ENCODE results near the gene TSNAXIP1. TPM values are rescaled to one million over a fixed set of nuclear protein-coding genes. Genes with fewer than 3 reads are reported as not detected.

The TSNAXIP1 gene
- total and polyA plus RNA-seq, 9 of the 15 experiments (the other 6 are each of a cell fraction or from before 2014, with no cell fraction given), result 0.03 to 0.24 (median 0.11) TPM; not detected in 4

DNA sequence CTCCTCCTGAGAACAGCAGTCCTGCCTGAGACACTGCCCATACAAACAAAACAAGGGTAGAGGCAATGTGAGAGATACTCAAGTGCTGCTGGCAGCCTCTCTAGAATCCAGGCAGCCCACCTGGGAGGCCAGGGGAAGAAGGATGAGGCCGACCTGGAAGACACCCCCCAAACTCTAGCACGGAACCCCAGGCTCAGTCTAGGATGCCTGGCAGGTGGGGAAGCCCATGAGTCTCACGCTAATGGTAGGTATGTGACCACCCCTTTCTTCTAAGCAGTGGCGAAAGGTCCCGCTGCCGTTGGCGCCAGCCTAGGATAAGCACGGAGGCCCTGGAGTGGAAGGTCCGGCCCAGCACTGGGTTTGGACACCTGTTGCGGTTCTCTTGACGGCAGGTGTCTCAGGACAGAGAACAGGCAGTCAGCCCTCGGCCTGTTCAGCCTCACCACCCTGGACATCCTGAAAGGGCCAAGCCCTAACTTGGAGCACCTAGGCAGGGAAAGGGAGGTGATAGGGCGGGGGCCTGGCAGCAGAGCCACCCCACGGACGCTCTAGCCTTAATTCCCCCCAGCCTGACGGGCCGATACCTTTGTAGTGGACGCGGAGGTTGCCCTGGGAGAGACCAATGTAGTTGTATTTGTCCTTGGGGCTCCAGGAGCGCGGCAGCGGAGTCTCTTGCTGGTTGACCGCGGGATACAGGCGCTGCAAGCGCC, 816 bp upstream of the TSNAXIP1 start (continued):
- TF ChIP-seq, protein P1, sequence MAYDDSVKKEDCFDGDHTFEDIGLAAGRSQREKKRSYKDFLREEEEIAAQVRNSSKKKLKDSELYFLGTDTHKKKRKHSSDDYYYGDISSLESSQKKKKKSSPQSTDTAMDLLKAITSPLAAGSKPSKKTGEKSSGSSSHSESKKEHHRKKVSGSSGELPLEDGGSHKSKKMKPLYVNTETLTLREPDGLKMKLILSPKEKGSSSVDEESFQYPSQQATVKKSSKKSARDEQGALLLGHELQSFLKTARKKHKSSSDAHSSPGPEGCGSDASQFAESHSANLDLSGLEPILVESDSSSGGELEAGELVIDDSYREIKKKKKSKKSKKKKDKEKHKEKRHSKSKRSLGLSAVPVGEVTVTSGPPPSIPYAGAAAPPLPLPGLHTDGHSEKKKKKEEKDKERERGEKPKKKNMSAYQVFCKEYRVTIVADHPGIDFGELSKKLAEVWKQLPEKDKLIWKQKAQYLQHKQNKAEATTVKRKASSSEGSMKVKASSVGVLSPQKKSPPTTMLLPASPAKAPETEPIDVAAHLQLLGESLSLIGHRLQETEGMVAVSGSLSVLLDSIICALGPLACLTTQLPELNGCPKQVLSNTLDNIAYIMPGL (CRISPR knock-in tag; IDR thresholded peaks at IDR 0.05), result no peak
- TF ChIP-seq FIP1L1 (IDR thresholded peaks at IDR 0.05; ENCODE audit: low read depth, low read length, poor library complexity, severe bottlenecking), result no peak
- TF ChIP-seq SRSF9 (IDR thresholded peaks at IDR 0.05; ENCODE audit: borderline replicate concordance, low read depth, low read length), result no peak
- 0 out of 2 replicates have a peak, but pooled peaks have one; percentile 6 for TF ChIP-seq ZNF12 (CRISPR knock-in tag; IDR thresholded peaks at IDR 0.05)
- TF ChIP-seq, protein P2, sequence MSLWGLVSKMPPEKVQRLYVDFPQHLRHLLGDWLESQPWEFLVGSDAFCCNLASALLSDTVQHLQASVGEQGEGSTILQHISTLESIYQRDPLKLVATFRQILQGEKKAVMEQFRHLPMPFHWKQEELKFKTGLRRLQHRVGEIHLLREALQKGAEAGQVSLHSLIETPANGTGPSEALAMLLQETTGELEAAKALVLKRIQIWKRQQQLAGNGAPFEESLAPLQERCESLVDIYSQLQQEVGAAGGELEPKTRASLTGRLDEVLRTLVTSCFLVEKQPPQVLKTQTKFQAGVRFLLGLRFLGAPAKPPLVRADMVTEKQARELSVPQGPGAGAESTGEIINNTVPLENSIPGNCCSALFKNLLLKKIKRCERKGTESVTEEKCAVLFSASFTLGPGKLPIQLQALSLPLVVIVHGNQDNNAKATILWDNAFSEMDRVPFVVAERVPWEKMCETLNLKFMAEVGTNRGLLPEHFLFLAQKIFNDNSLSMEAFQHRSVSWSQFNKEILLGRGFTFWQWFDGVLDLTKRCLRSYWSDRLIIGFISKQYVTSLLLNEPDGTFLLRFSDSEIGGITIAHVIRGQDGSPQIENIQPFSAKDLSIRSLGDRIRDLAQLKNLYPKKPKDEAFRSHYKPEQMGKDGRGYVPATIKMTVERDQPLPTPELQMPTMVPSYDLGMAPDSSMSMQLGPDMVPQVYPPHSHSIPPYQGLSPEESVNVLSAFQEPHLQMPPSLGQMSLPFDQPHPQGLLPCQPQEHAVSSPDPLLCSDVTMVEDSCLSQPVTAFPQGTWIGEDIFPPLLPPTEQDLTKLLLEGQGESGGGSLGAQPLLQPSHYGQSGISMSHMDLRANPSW (CRISPR knock-in tag; IDR thresholded peaks at IDR 0.05), result no peak
- TF ChIP-seq EP400 (IDR thresholded peaks at IDR 0.05), result no peak
- TF ChIP-seq, protein P3, sequence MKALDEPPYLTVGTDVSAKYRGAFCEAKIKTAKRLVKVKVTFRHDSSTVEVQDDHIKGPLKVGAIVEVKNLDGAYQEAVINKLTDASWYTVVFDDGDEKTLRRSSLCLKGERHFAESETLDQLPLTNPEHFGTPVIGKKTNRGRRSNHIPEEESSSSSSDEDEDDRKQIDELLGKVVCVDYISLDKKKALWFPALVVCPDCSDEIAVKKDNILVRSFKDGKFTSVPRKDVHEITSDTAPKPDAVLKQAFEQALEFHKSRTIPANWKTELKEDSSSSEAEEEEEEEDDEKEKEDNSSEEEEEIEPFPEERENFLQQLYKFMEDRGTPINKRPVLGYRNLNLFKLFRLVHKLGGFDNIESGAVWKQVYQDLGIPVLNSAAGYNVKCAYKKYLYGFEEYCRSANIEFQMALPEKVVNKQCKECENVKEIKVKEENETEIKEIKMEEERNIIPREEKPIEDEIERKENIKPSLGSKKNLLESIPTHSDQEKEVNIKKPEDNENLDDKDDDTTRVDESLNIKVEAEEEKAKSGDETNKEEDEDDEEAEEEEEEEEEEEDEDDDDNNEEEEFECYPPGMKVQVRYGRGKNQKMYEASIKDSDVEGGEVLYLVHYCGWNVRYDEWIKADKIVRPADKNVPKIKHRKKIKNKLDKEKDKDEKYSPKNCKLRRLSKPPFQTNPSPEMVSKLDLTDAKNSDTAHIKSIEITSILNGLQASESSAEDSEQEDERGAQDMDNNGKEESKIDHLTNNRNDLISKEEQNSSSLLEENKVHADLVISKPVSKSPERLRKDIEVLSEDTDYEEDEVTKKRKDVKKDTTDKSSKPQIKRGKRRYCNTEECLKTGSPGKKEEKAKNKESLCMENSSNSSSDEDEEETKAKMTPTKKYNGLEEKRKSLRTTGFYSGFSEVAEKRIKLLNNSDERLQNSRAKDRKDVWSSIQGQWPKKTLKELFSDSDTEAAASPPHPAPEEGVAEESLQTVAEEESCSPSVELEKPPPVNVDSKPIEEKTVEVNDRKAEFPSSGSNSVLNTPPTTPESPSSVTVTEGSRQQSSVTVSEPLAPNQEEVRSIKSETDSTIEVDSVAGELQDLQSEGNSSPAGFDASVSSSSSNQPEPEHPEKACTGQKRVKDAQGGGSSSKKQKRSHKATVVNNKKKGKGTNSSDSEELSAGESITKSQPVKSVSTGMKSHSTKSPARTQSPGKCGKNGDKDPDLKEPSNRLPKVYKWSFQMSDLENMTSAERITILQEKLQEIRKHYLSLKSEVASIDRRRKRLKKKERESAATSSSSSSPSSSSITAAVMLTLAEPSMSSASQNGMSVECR (CRISPR knock-in tag; IDR thresholded peaks at IDR 0.05), result peak; percentile 0; the same call in 1 of the 2 replicates
- no peak for TF ChIP-seq NCOR1 (IDR thresholded peaks at IDR 0.05)
- TF ChIP-seq, protein P4, sequence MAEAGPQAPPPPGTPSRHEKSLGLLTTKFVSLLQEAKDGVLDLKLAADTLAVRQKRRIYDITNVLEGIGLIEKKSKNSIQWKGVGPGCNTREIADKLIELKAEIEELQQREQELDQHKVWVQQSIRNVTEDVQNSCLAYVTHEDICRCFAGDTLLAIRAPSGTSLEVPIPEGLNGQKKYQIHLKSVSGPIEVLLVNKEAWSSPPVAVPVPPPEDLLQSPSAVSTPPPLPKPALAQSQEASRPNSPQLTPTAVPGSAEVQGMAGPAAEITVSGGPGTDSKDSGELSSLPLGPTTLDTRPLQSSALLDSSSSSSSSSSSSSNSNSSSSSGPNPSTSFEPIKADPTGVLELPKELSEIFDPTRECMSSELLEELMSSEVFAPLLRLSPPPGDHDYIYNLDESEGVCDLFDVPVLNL (CRISPR knock-in tag; IDR thresholded peaks at IDR 0.05; ENCODE audit: low read depth), result peak; percentile 18; the same call in 1 of the 2 replicates
- 0 out of 2 replicates have a peak, but pooled peaks have one; percentile 90 for TF ChIP-seq GTF2E2 (tag; IDR thresholded peaks at IDR 0.05)
- 0 out of 2 replicates have a peak, but pooled peaks have one; percentile 40 for TF ChIP-seq TCF7 (IDR thresholded peaks at IDR 0.05; ENCODE audit: borderline replicate concordance)
- TF ChIP-seq SIRT6 (IDR thresholded peaks at IDR 0.05; ENCODE audit: low read depth, low read length), result no peak
- peak; percentile 62 for TF ChIP-seq PHF20 (IDR thresholded peaks at IDR 0.05; ENCODE audit: partially characterized antibody)
- TF ChIP-seq HDAC1 (IDR thresholded peaks at IDR 0.05), result peak in 1 of 2 experiments; percentile 46; a peak in 2 of 4 replicates
- no peak for TF ChIP-seq ZBTB8A (IDR thresholded peaks at IDR 0.05; ENCODE audit: partially characterized antibody)
- peak; percentile 32; the same call in 1 of the 2 replicates for TF ChIP-seq SMARCE1 (IDR thresholded peaks at IDR 0.05)

Data from K562 (cell line).